Activated naive CD8-positive, alpha-beta T cell treated with anti-CD3 and anti-CD28 coated beads, Interleukin-2, amount 50 U/mL, for 16 hours (primary cell): ENCODE results near the gene ASNSD1.
"Not testable (repeated sequence)": the region's sequence is repeated elsewhere in the genome, so short reads cannot be mapped to it uniquely, and the experiment has no call there.

Experiments
- DNase-seq: peaks from one replicate; pipeline ENCODE4 v3.0.0-alpha.2; 2020; ENCODE audit warnings: low read depth, low spot score

The ASNSD1 gene

DNA sequence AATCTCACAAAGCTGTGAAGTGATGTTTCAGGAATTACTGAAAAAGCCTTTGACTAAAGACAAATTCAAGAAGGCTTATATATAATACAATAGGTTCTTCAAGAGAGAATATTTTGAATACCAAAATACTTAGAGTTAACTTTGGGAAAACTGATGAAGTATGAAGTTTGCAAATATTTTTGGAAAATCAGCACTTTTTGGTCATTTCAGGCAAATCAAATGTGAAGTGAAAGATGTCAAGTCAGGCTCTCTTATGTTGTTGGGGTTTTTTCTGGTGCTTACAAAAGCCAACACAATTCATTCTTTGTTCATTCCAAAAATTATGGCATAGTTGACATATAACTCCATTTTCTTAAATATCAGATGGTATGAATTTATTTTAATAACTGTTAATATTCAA is 14.7 kb upstream of the ASNSD1 start:
- DNase-seq = no peak

DNA sequence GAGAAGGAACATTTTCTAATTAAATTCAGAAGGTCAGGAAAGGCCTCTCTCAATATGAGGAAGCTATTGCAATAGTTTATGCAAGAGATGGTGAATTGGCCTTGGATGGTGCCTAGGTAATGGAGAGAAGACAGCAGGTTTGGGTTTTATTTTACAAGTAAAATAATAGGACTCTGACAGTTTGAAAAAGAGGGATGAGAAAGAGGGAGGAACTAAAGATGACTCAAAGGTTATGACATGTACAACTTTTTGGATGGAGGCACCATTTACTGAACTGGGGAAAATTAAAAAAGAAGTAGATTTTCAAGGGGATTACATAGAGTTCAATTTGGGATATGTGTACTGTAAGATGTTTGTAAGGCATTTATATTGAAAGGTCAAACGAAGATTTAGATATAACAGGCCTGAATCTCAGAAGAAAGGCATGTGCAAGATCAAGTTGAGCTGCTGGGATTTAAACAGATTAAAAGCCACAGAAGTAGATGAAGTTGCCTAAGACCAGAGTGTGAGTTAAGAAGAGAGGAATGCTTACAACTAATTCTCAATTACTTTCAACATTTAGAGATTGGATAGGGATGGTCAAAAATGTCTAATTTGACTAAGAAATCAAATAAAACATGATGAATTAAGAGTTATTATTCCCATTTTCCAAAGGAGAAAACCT is 12.3 kb upstream of the ASNSD1 start:
- DNase-seq = no peak

DNA sequence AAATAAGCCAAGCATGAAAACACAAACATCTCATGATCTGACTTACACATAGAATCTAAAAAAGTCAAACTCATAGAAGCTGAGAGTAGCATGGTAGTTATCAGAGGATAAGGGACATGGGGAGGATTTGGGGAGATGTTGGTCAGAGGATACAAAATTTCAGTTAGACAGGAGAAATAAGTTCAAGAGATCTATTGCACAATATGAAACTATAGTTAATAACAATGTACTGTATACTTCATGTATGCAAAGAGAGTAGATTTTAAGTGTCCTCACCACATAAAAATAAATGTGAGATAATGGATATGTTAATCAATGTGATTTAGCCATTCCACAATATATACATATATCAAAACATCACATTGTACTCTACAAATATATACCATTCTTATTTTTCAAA is 10.0 kb upstream of the ASNSD1 start:
- DNase-seq = no peak

- DNase-seq = not testable (repeated sequence)
Observed at GRCh38 chr2:189653464-189653863, 7.8 kb upstream of the ASNSD1 start.

GRCh38 chr2:189654641-189655040 is 6.6 kb upstream of the ASNSD1 start:
- DNase-seq = no peak

DNA sequence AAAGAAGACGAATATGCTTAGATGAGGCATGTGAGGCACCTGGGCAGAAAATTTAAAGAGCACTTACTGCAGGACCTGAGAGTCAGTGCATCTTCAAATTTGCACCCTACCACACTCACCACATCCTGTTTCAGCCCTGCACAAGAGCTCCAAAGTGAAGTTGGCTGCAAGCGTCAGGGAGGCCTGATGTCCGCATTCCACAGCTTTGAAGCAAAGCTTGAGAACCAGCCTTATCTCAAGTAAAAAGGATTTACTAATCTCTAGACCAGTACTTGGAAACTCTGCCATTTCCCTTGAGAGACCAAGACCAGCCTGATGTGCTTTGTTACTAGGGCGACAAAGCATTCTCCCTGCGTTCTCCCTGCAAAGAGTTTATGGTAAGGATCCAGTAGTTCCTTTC is 3.4 kb upstream of the ASNSD1 start:
- no peak for DNase-seq

- no peak for DNase-seq
Observed at GRCh38 chr2:189658306-189659212, 2.7 kb upstream of the ASNSD1 start.

DNA sequence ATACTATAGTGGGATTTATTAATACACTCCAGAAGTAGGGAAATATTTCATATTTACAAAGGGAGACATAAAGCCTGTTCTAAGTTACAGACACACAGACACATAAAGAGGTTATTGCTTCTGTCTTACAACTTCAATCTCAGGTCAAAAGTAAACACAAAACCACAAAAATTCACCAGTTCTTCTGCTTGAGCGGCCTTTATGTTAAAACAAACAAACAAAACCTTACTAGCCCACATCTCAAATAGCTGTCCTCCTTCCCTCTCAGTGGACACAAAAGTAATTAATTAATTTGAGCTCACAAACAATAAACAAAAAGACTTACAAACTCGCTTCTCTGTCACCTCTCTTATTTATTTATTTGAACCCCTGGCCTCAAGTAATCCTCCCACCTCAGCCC is 1.5 kb upstream of the ASNSD1 start:
- DNase-seq = no peak

- DNase-seq = no peak
Observed at GRCh38 chr2:189660803-189661147, 484 bp upstream of the ASNSD1 start.

DNA sequence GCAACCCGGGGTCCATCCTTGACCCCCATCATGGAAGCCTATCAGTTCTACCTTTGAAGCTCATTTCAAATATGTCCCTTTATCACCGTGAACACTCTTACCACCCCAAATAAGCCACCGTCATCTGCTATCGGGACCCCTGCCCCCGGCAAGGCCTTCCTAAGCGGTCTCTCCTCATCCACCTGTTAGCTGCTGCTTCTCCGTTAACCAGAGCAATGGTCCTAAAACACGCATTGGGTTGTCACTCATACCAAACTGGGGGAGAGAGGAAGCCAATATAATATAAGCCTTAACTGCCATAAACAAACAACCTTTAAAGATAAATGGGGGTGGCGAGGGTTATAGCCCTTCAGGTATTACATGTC is 680 bp downstream of the ASNSD1 start:
- no peak for DNase-seq

- DNase-seq = no peak
Observed at GRCh38 chr2:189662669-189663226, 1.5 kb downstream of the ASNSD1 start.

- not testable (repeated sequence) for DNase-seq
Observed at GRCh38 chr2:189663319-189663718, 2.1 kb downstream of the ASNSD1 start.

- DNase-seq = no peak
Observed at GRCh38 chr2:189669913-189670312, 8.7 kb downstream of the ASNSD1 start.

- DNase-seq = no peak
Observed at GRCh38 chr2:189673661-189674373, 12.6 kb downstream of the ASNSD1 start.

GRCh38 chr2:189674374-189675112 is 13.3 kb downstream of the ASNSD1 start, which contains the start of gene ANKAR:
TSS of gene ANKAR (plus strand) at chr2:189674670. CDS start at chr2:189676491, 1,821 bp downstream.
- peak; percentile 44 for DNase-seq

GRCh38 chr2:189676471-189676870 is 15.2 kb downstream of the ASNSD1 start:
- no peak for DNase-seq

DNA sequence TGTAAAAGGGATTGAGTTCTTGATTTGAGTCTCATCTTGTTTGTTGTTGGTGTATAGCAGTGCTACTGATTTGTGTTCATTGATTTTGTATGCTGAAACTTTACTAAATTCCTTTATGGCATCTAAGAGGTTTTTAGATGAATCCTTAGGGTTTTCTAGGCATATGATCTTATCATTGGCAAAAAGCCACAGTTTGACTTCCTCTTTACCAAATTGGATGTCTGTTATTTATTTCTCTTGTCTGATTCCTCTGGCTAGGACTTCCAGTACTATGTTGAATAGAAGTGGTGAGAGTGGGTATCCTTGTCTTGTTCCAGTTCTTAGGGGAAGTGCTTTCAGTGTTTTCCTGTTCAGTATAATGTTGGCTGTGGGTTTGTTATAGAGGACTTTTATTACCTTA is 18.0 kb downstream of the ASNSD1 start:
- no peak for DNase-seq

DNA sequence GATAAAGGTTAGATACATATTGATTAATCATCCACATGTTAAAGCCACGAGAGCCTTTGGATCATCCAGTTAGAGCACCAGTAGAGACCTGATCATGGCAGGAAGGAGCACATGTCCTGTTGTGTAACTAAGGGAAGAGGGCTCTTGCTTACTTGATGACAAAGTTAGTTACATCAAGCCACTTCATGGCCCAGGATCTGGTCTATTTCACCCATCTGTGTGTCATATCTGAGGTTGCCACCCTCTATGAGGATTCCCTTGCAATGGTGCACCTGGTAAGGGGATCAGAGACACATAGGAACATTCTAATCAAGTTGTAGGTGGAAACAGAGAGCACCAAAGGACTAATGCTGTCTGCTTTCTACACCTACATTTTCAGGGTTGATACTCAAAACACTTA is 19.9 kb downstream of the ASNSD1 start:
- DNase-seq = no peak

- no peak for DNase-seq
Observed at GRCh38 chr2:189681903-189682302, 20.6 kb downstream of the ASNSD1 start.

- DNase-seq = no peak
Observed at GRCh38 chr2:189683348-189683747, 22.1 kb downstream of the ASNSD1 start.

DNA sequence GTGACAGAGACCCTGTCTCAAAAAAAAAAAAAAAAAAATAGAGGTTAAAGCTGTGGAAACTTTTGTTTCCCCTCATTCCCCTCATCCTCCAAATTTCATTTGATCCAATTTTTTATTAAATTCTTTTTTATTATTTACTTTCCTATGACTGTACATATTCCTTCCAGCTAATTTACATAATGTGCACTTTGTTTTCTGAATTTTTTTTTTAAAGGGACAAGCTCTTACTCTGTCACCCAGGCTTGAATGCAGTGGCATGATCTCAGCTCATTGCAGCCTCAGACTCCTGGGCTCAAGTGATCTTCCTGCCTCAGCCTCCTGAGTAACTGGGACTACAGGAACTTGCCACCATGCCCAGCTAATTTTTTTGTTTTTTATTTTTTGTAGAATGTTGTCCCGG is 23.6 kb downstream of the ASNSD1 start:
- no peak for DNase-seq
